ENCODE data around the gene CSTF3.

DNA sequence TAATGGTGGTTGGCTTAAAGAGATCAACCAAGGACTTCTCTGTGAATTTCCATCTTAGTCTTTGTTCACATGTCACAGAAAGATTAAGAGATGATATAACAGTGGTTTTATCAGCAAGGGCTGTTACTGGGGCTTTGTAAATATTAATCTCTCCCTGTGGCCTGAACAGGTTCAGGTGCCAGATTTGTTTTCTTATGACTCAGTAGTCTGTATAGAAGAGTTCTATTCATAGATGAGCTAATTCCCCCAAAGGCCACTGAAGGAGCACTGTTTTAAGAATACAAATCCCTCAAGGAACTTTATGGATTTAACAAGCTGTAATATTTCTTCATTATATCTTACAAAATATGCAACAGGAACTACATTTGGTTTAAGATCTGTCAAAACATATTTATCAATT is 71.5 kb downstream of the CSTF3 start:
- TF ChIP-seq CTCF (optimal IDR thresholded peaks at IDR 0.05 in 1 of 3, IDR thresholded peaks at IDR 0.05 in 1 of 3, conservative IDR thresholded peaks at IDR 0.05 in 1 of 3; ENCODE audit: extremely low read depth in 1 of 3, insufficient read depth in 2 of 3, low read length in 3 of 3): no peak
- no peak for TF ChIP-seq EZH2 (IDR thresholded peaks at IDR 0.05; ENCODE audit: low read length)

All from keratinocyte (primary cell).